HepG2 (cell line): ENCODE results near the gene CCN2. TPM values are rescaled to one million over a fixed set of nuclear protein-coding genes. Genes with fewer than 3 reads are reported as not detected.

Source experiments
- ATF7 ChIP-seq, 2 experiments: fragments of 450-650 bp in 1 of 2; sonication (generic) in 1 of 2; formaldehyde crosslinking in 1 of 2; IDR thresholded peaks; 2 replicates each; pipeline versions ENCODE4 v1.4.0 to v1.6.1; 2016 to 2020; ENCODE audit warnings: antibody characterized with exemption in 1 of 2, mild to moderate bottlenecking in 1 of 2, missing genetic modification reagents in 1 of 2
- BORCS8-MEF2B ChIP-seq: sonication (generic); formaldehyde crosslinking; IDR thresholded peaks from 2 replicates; pipeline ENCODE4 v1.8.0; 2022; ENCODE audit warnings: mild to moderate bottlenecking, missing genetic modification reagents
- HES4 ChIP-seq: sonication (generic); formaldehyde crosslinking; IDR thresholded peaks from 2 replicates; pipeline ENCODE4 v1.9.0; 2021; ENCODE audit warnings: mild to moderate bottlenecking, missing genetic modification reagents, borderline replicate concordance
- IKZF1 ChIP-seq: fragments of 450-650 bp; IDR thresholded peaks from 2 replicates; pipeline ENCODE4 v1.7.1; 2016
- MLLT10 ChIP-seq: sonication (generic); formaldehyde crosslinking; IDR thresholded peaks from 2 replicates; pipeline ENCODE4 v1.4.0; 2020; ENCODE audit warnings: missing genetic modification reagents
- MNT ChIP-seq: fragments of 450-650 bp; IDR thresholded peaks from 2 replicates; pipeline ENCODE4 v1.6.1; 2016
- PAF1 ChIP-seq: IDR thresholded peaks from 2 replicates; pipeline ENCODE4 v1.6.1; 2016; ENCODE audit warnings: missing genetic modification reagents, missing compliant biosample characterization
- REST ChIP-seq, 2 experiments: IDR thresholded peaks; 2 replicates each; pipeline ENCODE4 v1.6.1; 2011 to 2012; ENCODE audit warnings: low read length in 2 of 2, borderline replicate concordance in 1 of 2, low read depth in 1 of 2, mild to moderate bottlenecking in 1 of 2, moderate library complexity in 1 of 2
- RFX5 ChIP-seq: IDR thresholded peaks from 2 replicates; pipeline ENCODE4 v1.6.1; 2011; ENCODE audit warnings: low read depth, low read length, improper control_type of control experiment
- SIN3B ChIP-seq: fragments of 150-350 bp; IDR thresholded peaks from 2 replicates; pipeline ENCODE4 v1.6.1; 2014; ENCODE audit warnings: low read length
- SMAD9 ChIP-seq: sonication (generic); formaldehyde crosslinking; IDR thresholded peaks from 2 replicates; pipeline ENCODE4 v1.5.1; 2020; ENCODE audit warnings: mild to moderate bottlenecking, missing genetic modification reagents
- ZBTB34 ChIP-seq: sonication (generic); formaldehyde crosslinking; IDR thresholded peaks from 2 replicates; pipeline ENCODE4 v1.8.0; 2022; ENCODE audit warnings: mild to moderate bottlenecking, missing genetic modification reagents
- ZKSCAN8 ChIP-seq: IDR thresholded peaks from 2 replicates; pipeline ENCODE4 v1.6.1; 2016; ENCODE audit warnings: borderline replicate concordance, missing genetic modification reagents, missing compliant biosample characterization
- ZNF205 ChIP-seq: IDR thresholded peaks from 2 replicates; pipeline ENCODE4 v1.6.1; 2018; ENCODE audit warnings: missing biosample characterization, missing genetic modification reagents
- ZNF282 ChIP-seq: fragments of 450-650 bp; IDR thresholded peaks from 2 replicates; pipeline ENCODE4 v1.6.1; 2018; ENCODE audit not compliant: partially characterized antibody
- ZNF513 ChIP-seq: sonication (generic); formaldehyde crosslinking; conservative IDR thresholded peaks from 2 replicates; pipeline ENCODE4 v1.5.0; 2020; ENCODE audit warnings: missing genetic modification reagents
- ZNF549 ChIP-seq: sonication (generic); formaldehyde crosslinking; IDR thresholded peaks from 2 replicates; pipeline ENCODE4 v1.5.0; 2020; ENCODE audit warnings: missing genetic modification reagents
- ZNF598 ChIP-seq: sonication (generic); formaldehyde crosslinking; IDR thresholded peaks from 2 replicates; pipeline ENCODE4 v1.5.1; 2020; ENCODE audit warnings: mild to moderate bottlenecking, missing genetic modification reagents, borderline replicate concordance
- ZNF691 ChIP-seq: sonication (generic); formaldehyde crosslinking; IDR thresholded peaks from 2 replicates; pipeline ENCODE4 v1.4.0; 2020; ENCODE audit warnings: missing genetic modification reagents, low read depth, mild to moderate bottlenecking, borderline replicate concordance
- ZNF724P ChIP-seq: sonication (generic); formaldehyde crosslinking; IDR thresholded peaks from 2 replicates; pipeline ENCODE4 v1.8.0; 2022; ENCODE audit warnings: missing genetic modification reagents, borderline replicate concordance
- ZNF772 ChIP-seq: sonication (generic); formaldehyde crosslinking; IDR thresholded peaks from 2 replicates; pipeline ENCODE4 v1.5.0; 2020; ENCODE audit warnings: mild to moderate bottlenecking, missing genetic modification reagents
- ZNF773 ChIP-seq: sonication (generic); formaldehyde crosslinking; IDR thresholded peaks from 2 replicates; pipeline ENCODE4 v1.4.0; 2020; ENCODE audit warnings: missing genetic modification reagents, borderline replicate concordance
- polyA plus RNA-seq, 8 experiments: library from polyadenylated mRNA; depleted of rRNA in 3 of 8; stranded (reverse) in 7 of 8; unstranded in 1 of 8; fragments of >200 nt; fragmentation: Illumina TruSeq in 4 of 8; extraction: Trizol in 4 of 8; gene quantifications; 2 replicates each; pipeline versions ENCODE4 v1.2.1 to v1.2.3, GENCODE V29; 2011 to 2016; ENCODE audit warnings: low read depth in 4 of 8, missing spikeins in 1 of 8, mixed read lengths in 1 of 8; ENCODE audit not compliant: insufficient read depth in 1 of 8
- total RNA-seq, 5 experiments: library from RNA; depleted of rRNA; stranded (reverse); fragments of >200 nt; fragmentation: Illumina TruSeq; extraction: Trizol; gene quantifications; 2 replicates each; pipeline ENCODE4 v1.2.3, GENCODE V29; 2016; ENCODE audit warnings: low read depth in 1 of 5

Gene CCN2
- total and polyA plus RNA-seq, 2 of the 13 experiments (the other 11 are each of a cell fraction or from before 2014, with no cell fraction given), result 34.7 to 316 TPM

GRCh38 chr6:131976545-131977061 lies 25.4 kb upstream of the CCN2 start (continued):
- TF ChIP-seq ZNF598 (no peak), ATF7 (IDR thresholded peaks at IDR 0.05) (no peak), ATF7 (CRISPR knock-in tag; IDR thresholded peaks at IDR 0.05) (no peak; the same call in 1 of the 2 replicates), MNT (peak; percentile 15; the same call in 1 of the 2 replicates), ZNF205 (CRISPR knock-in tag) (peak; percentile 94), ZNF773 (CRISPR knock-in tag) (no peak), ZKSCAN8 (CRISPR knock-in tag) (peak; percentile 87; the same call in 1 of the 2 replicates), SIN3B (no peak), ZNF724P (no peak), REST (IDR thresholded peaks at IDR 0.05; ENCODE audit: borderline replicate concordance in 1 of 2, low read depth in 1 of 2, low read length in 2 of 2) (peak in 1 of 2 experiments; percentile 69; a peak in 1 of 4 replicates), MLLT10 (CRISPR knock-in tag) (no peak), ZNF513 (CRISPR knock-in tag) (no peak), HES4 (CRISPR knock-in tag) (no peak), BORCS8-MEF2B (CRISPR knock-in tag) (no peak), ZNF282 (no peak), SMAD9 (no peak), IKZF1 (no peak), ZBTB34 (peak; percentile 49; the same call in 1 of the 2 replicates), ZNF691 (0 out of 2 replicates have a peak, but pooled peaks have one; percentile 65), ZNF772 (CRISPR knock-in tag) (no peak), RFX5 (no peak), ZNF549 (CRISPR knock-in tag) (no peak), PAF1 (no peak)
